HepG2 (cell line): ENCODE results near the gene CYBC1. TPM values are rescaled to one million over a fixed set of nuclear protein-coding genes. Genes with fewer than 3 reads are reported as not detected.
A peak's percentile ranks its signal among the peaks of the same experiment; 100 is the strongest.

ENCODE experiments used
- CREB1 ChIP-seq, 2 experiments: fragments of 450-650 bp in 1 of 2; IDR thresholded peaks; 2 replicates each; pipeline ENCODE4 v1.6.1; 2016 to 2017; ENCODE audit warnings: control low read depth in 1 of 2, mild to moderate bottlenecking in 1 of 2, missing compliant biosample characterization in 1 of 2, missing genetic modification characterization in 1 of 2
- EP300 ChIP-seq, 3 experiments: sonication (generic) in 1 of 3; formaldehyde crosslinking in 1 of 3; IDR thresholded peaks; 2 replicates each; pipeline versions ENCODE4 v1.5.1 to v1.6.1; 2011 to 2020; ENCODE audit warnings: low read depth in 2 of 3, low read length in 2 of 3, borderline replicate concordance in 1 of 3, improper control_type of control experiment in 1 of 3, mild to moderate bottlenecking in 1 of 3, missing genetic modification reagents in 1 of 3, moderate library complexity in 1 of 3
- HDAC1 ChIP-seq: sonication (generic); formaldehyde crosslinking; IDR thresholded peaks from 2 replicates; pipeline ENCODE4 v1.5.1; 2020; ENCODE audit warnings: mild to moderate bottlenecking, missing genetic modification reagents
- JDP2 ChIP-seq: sonication (generic); formaldehyde crosslinking; IDR thresholded peaks from 2 replicates; pipeline ENCODE4 v1.8.1; 2022; ENCODE audit warnings: missing genetic modification reagents, borderline replicate concordance
- KDM5A ChIP-seq: fragments of 200-600 bp; sonication (generic); IDR thresholded peaks from 2 replicates; pipeline ENCODE4 v1.7.0; 2018; ENCODE audit warnings: antibody characterized with exemption, mild to moderate bottlenecking, low read length, borderline replicate concordance
- MED13 ChIP-seq: sonication (generic); formaldehyde crosslinking; IDR thresholded peaks from 2 replicates; pipeline ENCODE4 v1.5.0; 2020; ENCODE audit warnings: missing genetic modification reagents
- MEIS2 ChIP-seq: sonication (generic); formaldehyde crosslinking; IDR thresholded peaks from 2 replicates; pipeline ENCODE4 v1.9.0; 2021; ENCODE audit warnings: mild to moderate bottlenecking, missing genetic modification reagents
- MLLT10 ChIP-seq: sonication (generic); formaldehyde crosslinking; IDR thresholded peaks from 2 replicates; pipeline ENCODE4 v1.4.0; 2020; ENCODE audit warnings: missing genetic modification reagents
- MTA1 ChIP-seq: sonication (generic); formaldehyde crosslinking; IDR thresholded peaks from 2 replicates; pipeline ENCODE4 v1.4.0; 2020; ENCODE audit warnings: missing genetic modification reagents, mild to moderate bottlenecking, borderline replicate concordance
- NFE2L2 ChIP-seq: fragments of 150-350 bp; IDR thresholded peaks from 2 replicates; pipeline ENCODE4 v1.6.1; 2014; ENCODE audit warnings: low read length
- SP140L ChIP-seq: sonication (generic); formaldehyde crosslinking; IDR thresholded peaks from 2 replicates; pipeline ENCODE4 v1.4.0; 2020; ENCODE audit warnings: missing genetic modification reagents, borderline replicate concordance
- TARDBP ChIP-seq: sonication (generic); formaldehyde crosslinking; IDR thresholded peaks from 2 replicates; pipeline ENCODE4 v1.8.0; 2022; ENCODE audit warnings: mild to moderate bottlenecking, missing genetic modification reagents
- TBP ChIP-seq: sonication (generic); formaldehyde crosslinking; IDR thresholded peaks from 2 replicates; pipeline ENCODE4 v1.5.0; 2020; ENCODE audit warnings: missing genetic modification reagents
- ZNF205 ChIP-seq: IDR thresholded peaks from 2 replicates; pipeline ENCODE4 v1.6.1; 2018; ENCODE audit warnings: missing biosample characterization, missing genetic modification reagents
- ZNF501 ChIP-seq: sonication (generic); formaldehyde crosslinking; IDR thresholded peaks from 2 replicates; pipeline ENCODE4 v1.5.1; 2020; ENCODE audit warnings: mild to moderate bottlenecking, moderate library complexity, missing genetic modification reagents
- ZNF550 ChIP-seq: sonication (generic); formaldehyde crosslinking; IDR thresholded peaks from 2 replicates; pipeline ENCODE4 v1.4.0; 2020; ENCODE audit warnings: mild to moderate bottlenecking, missing genetic modification reagents, borderline replicate concordance
- ZNF558 ChIP-seq: sonication (generic); formaldehyde crosslinking; IDR thresholded peaks from 2 replicates; pipeline ENCODE4 v1.9.0; 2022; ENCODE audit warnings: mild to moderate bottlenecking, missing genetic modification reagents, borderline replicate concordance
- polyA plus RNA-seq, 8 experiments: library from polyadenylated mRNA; depleted of rRNA in 3 of 8; stranded (reverse) in 7 of 8; unstranded in 1 of 8; fragments of >200 nt; fragmentation: Illumina TruSeq in 4 of 8; extraction: Trizol in 4 of 8; gene quantifications; 2 replicates each; pipeline versions ENCODE4 v1.2.1 to v1.2.3, GENCODE V29; 2011 to 2016; ENCODE audit warnings: low read depth in 4 of 8, missing spikeins in 1 of 8, mixed read lengths in 1 of 8; ENCODE audit not compliant: insufficient read depth in 1 of 8
- total RNA-seq, 5 experiments: library from RNA; depleted of rRNA; stranded (reverse); fragments of >200 nt; fragmentation: Illumina TruSeq; extraction: Trizol; gene quantifications; 2 replicates each; pipeline ENCODE4 v1.2.3, GENCODE V29; 2016; ENCODE audit warnings: low read depth in 1 of 5
- TF ChIP-seq, protein P1 (sequence below): IDR thresholded peaks from 2 replicates; pipeline ENCODE4 v1.6.1; 2016; ENCODE audit warnings: missing compliant biosample characterization, missing genetic modification reagents, borderline replicate concordance
- TF ChIP-seq, protein P2 (sequence below): sonication (generic); formaldehyde crosslinking; IDR thresholded peaks from 2 replicates; pipeline ENCODE4 v1.4.0; 2020; ENCODE audit warnings: missing genetic modification reagents

CYBC1 gene
- total and polyA plus RNA-seq, 2 of the 13 experiments (the other 11 are each of a cell fraction or from before 2014, with no cell fraction given): 43.4 to 44.1 TPM

DNA sequence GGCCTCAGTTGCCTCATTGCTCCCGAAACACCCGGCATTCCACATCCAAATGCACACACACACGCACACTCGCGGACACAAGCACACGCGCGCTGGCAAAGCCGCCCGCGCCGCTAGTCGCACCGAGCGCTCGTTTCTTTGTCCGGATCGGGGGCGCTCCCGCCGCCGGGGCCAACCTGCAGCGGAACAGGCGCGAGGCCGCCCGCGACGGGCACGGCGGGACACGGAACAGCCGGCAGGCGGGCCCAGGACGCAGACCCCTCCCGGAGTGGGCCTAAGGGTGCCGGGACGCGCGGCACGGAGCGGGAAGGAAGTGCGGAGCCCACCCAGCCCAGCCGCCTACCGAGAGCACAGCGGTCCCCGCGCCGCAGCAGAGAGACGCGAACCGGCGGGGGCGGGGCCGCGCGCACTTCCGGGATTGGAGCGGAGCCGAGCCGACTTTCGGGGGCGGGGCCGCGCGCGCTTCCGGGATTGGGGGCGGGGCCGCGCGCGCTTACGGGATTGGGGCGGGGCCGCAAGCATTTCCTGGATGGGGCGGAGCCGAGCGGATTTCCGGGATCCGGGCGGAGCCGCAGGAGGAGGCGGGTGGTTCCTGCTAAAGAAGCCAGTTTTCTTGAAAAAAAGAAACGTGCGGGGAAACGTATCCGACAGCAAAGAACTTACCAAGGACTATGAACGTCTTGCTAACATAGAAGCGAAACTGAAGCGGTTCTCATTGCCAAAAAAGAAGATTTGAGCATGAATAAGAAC, at the start of gene CYBC1 (continued):
- TF ChIP-seq EP300 (IDR thresholded peaks at IDR 0.05; ENCODE audit: low read depth in 2 of 2, low read length in 2 of 2): no peak
- no peak; the same call in 1 of the 2 replicates for TF ChIP-seq EP300 (CRISPR knock-in tag; IDR thresholded peaks at IDR 0.05; ENCODE audit: borderline replicate concordance)
- TF ChIP-seq SP140L (CRISPR knock-in tag): no peak
- TF ChIP-seq TBP (CRISPR knock-in tag): no peak
- peak; percentile 22; the same call in 1 of the 2 replicates for TF ChIP-seq MEIS2 (CRISPR knock-in tag)
- TF ChIP-seq NFE2L2: no peak
- TF ChIP-seq, protein P1, sequence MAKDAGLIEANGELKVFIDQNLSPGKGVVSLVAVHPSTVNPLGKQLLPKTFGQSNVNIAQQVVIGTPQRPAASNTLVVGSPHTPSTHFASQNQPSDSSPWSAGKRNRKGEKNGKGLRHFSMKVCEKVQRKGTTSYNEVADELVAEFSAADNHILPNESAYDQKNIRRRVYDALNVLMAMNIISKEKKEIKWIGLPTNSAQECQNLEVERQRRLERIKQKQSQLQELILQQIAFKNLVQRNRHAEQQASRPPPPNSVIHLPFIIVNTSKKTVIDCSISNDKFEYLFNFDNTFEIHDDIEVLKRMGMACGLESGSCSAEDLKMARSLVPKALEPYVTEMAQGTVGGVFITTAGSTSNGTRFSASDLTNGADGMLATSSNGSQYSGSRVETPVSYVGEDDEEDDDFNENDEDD (CRISPR knock-in tag): peak; percentile 57; the same call in 1 of the 2 replicates
- peak; percentile 94 for TF ChIP-seq HDAC1 (CRISPR knock-in tag)
- 0 out of 2 replicates have a peak, but pooled peaks have one; percentile 43 for TF ChIP-seq ZNF205 (CRISPR knock-in tag)
- no peak for TF ChIP-seq MLLT10 (CRISPR knock-in tag)
- TF ChIP-seq, protein P2, sequence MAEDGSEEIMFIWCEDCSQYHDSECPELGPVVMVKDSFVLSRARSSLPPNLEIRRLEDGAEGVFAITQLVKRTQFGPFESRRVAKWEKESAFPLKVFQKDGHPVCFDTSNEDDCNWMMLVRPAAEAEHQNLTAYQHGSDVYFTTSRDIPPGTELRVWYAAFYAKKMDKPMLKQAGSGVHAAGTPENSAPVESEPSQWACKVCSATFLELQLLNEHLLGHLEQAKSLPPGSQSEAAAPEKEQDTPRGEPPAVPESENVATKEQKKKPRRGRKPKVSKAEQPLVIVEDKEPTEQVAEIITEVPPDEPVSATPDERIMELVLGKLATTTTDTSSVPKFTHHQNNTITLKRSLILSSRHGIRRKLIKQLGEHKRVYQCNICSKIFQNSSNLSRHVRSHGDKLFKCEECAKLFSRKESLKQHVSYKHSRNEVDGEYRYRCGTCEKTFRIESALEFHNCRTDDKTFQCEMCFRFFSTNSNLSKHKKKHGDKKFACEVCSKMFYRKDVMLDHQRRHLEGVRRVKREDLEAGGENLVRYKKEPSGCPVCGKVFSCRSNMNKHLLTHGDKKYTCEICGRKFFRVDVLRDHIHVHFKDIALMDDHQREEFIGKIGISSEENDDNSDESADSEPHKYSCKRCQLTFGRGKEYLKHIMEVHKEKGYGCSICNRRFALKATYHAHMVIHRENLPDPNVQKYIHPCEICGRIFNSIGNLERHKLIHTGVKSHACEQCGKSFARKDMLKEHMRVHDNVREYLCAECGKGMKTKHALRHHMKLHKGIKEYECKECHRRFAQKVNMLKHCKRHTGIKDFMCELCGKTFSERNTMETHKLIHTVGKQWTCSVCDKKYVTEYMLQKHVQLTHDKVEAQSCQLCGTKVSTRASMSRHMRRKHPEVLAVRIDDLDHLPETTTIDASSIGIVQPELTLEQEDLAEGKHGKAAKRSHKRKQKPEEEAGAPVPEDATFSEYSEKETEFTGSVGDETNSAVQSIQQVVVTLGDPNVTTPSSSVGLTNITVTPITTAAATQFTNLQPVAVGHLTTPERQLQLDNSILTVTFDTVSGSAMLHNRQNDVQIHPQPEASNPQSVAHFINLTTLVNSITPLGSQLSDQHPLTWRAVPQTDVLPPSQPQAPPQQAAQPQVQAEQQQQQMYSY: no peak
- TF ChIP-seq KDM5A: peak; percentile 64; the same call in 1 of the 2 replicates
- no peak for TF ChIP-seq JDP2 (CRISPR knock-in tag)
- TF ChIP-seq MED13: no peak
- peak; percentile 82 for TF ChIP-seq ZNF501 (CRISPR knock-in tag)
- peak; percentile 70; the same call in 1 of the 2 replicates for TF ChIP-seq ZNF558 (CRISPR knock-in tag)
- TF ChIP-seq TARDBP (CRISPR knock-in tag): peak; percentile 88
- peak; percentile 82; the same call in 1 of the 2 replicates for TF ChIP-seq MTA1 (CRISPR knock-in tag)
- TF ChIP-seq CREB1 (IDR thresholded peaks at IDR 0.05): peak; percentile 56
- TF ChIP-seq CREB1 (CRISPR knock-in tag; IDR thresholded peaks at IDR 0.05): no peak
- peak; percentile 98 for TF ChIP-seq ZNF550 (CRISPR knock-in tag)
